Activated naive CD4-positive, alpha-beta T cell (primary cell): ENCODE results near the gene CHST8.
"Not testable (repeated sequence)": the region's sequence is repeated elsewhere in the genome, so short reads cannot be mapped to it uniquely, and the experiment has no call there.

ENCODE experiments used
- DNase-seq, 4 experiments: peaks; one replicate each; lab custom pipeline; 2025; lab: John Stamatoyannopoulos, UW

The CHST8 gene

DNA sequence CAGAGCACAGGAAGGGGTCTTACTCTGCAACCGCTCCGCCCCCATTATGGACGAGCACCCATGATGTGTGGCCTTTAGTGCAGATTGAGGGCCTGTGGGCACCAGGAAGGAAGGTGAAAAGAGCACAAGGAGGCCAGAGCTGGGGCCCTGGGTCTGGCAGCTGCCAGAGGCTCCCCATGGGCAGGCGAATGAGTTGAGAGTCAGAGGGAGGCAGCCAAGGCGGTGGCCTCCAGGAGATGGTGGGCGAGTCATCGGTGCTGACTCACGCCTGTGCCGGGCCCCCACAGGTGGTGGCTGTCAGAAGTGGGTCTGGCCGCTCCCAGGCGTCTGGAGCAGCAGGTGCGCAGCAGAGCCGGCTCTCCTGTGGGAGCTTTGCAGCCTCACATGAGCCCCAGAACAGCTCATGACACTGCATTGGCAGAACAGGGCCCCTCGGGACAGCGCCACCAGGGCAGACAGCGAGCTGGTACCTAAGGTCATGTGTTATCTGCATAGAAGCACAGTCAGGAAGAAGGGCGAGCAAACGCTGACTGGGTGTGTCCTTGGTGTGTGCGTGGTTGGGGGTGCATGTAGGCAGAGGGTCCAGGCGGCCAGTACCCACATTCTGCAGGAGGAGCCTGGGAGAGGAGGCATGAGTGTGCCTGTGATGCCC, 68.8 kb downstream of the CHST8 start:
- no peak for DNase-seq

DNA sequence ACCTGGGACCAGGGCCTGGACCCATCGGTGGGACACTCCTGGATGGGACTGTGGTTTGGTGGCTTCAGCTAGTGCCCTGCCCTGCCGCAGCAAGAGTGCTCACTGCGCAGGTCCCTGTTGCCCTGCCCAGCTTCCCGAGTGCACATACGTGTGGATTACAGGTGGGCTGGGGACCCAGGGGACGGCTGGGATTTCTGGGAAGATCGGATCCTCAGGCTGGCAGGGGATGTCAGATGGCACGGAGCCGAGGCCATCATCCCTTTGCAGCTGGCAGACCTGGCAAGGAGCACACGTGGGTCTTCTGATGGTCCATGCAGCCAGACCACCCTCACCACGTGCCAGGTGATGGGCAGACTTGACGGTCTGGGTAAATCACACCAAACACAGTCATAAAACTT, 69.3 kb downstream of the CHST8 start:
- DNase-seq, result no peak

DNA sequence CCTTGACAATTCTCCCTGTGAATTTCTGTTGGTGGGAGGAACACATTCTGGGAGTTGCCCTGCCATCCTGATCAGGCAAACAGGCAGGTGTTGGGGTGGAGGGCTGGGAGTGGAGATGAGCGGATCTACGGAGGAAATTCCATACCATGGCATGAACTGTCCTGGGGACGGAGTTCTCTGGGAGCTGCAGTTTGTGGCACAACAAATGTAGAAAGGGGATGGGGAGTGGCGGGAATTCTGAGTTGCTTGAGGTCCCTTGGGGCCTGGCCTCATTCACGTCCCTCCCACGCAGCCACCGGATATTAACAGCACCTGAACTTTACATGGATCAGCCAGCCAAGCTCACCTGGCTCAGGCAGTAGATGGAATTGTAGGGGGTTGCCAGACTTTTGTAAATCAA, 70.0 kb downstream of the CHST8 start:
- DNase-seq, result no peak

DNA sequence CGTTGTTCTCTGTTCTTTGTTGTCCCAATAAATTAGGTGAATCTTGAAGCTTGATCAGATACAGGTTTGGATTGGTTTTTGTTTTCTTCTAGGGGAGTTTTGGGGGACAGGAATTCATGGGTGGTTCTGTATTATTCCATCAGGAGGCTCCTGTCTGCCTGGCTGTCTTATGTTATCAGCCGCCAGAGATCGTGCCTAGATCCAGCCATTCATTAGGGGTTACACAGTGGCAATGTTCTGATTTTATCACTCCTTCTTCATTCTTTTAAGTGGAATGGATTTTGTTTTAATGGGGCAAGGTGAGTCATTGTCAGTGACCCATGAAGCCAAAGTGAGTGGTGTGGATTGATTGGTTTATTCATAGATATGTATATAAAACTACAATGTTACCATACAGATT, 71.9 kb downstream of the CHST8 start:
- DNase-seq, result no peak

DNA sequence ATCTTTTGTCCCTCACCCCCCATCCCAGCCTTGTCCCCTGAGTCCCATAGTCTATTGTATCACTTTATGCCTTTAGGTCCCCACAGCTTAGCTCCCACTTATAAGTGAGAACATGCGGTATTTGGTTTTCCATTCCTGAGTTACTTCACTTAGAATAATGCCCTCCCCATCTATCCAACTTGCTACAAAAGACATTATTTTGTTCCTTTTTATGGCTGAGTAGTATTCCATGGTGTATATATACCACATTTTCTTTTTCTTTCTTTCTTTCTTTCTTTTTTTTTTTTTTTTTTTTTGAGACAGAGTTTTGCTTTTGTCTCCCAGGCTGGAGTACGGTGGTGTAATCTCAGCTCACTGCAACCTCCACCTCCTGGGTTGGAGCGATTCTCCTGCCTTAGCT, 73.8 kb downstream of the CHST8 start:
- DNase-seq, result not testable (repeated sequence)

DNA sequence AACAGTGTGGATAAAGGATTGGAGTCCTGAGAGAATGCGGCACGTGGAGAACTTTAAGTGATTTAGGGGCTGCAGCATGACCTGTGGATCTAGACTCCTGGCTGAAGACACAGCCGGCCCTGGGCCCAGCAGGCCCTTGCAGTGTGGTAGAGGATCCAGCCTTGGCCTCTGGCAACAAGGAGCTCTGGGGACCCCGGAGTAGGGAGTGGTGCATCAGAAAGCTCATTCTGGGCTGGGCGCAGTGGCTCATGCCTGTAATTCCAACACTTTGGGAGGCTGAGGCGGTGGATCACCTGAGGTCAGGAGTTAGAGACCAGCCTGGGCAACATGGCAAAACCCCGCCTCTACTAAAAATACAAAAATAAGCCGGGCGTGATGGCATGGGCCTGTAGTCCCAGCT, 76.0 kb downstream of the CHST8 start:
- no peak for DNase-seq

DNA sequence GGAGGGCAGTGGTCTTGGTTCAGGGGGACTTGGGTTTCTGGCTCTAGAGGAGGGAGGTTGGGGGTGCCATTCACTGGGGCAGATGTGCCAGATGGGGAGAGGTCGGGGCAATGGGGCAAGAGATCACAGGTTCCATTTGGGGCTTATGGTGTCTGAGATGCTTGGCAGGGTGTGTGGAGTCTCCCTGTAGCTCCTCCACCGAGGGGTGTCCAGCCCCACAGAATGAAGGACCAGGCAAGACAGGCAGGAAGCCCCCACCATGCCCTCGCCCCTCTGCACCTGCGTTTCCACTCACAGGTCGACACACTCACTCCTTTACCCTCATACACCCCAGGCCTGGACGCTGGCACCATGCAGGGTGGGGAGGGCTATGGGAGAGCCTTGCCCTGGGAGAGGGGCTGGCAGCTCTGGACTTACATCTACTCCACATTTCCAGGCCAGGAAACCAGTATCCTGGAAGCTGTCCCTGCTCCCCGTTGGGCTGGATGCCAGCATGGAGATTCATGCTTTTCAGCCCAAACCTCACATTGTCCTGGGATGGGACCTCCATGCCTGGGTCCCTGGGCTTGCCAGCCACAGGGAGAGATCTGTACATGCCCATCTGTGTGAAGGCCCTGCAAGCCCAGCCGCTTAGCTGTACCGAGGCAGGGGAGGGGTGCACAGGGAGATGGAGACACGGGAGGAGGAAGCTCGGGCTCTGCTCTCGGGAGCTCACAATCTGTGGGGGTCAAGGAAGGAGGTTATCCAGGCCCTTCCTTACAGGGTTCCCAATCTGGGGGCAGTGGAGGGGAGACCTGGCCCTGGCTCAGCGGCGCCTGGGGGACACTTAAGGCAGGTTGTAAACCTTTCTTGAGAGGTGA, 77.1 kb downstream of the CHST8 start:
- no peak for DNase-seq

DNA sequence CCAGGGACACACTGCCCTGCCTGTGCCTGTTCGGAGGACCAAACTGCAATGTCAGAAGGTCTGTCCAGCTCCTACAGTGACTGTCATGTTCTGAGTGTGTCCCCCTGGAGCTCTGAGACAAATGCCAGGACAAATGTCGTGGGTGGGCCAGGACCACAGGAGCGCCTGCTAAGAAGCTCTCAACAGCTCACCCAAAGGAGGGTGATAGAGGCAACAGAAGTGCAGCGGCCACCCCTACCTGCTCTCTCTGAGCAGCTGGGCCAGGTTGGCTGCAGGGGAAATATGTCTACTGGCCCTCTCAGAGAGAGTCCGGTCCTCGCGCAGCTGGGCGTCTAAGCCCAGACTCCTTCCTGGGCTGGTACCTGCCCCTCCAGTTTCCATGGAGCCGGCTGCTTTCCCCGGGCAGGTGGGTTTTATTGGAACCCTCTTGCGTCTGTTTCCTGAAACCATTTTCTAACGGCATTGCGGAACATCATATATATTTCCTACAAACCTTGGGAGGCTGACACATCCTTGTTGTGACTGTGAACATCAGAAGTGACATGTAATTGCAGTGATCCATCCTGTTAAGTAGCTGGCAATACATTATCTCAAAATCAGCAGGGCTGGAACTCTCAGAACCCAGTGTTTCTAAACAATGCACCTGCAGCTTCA, 78.1 kb downstream of the CHST8 start:
- no peak for DNase-seq

DNA sequence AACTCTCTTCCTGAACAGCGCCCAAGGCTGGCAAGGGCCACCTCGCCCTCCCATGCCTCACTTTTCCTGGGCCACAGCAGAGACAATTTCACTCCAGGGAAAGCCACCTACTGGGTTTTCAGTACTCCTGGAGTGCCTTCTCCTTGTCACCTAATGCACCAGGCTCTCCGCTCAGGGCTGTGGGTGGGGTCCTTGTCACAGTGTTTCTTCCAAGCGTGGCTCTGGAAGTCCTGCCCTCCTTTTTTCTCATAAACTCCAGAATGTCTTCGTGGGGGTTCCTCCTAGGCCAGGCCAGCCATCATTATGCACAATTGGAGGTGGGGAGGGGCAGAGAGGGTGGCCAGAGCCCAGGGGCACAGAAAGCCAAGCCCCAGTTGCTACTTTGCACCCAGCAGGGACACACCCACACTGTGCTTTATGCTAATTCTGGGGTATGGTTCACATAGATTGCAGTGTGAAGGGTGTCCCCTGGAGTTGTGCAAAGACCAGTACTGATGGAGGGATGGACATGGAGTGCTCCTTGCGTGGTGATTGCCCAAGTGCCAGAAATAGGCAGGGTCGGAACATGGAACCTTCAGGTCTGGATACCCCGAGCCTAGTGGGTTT, 78.8 kb downstream of the CHST8 start:
- DNase-seq, result no peak

DNA sequence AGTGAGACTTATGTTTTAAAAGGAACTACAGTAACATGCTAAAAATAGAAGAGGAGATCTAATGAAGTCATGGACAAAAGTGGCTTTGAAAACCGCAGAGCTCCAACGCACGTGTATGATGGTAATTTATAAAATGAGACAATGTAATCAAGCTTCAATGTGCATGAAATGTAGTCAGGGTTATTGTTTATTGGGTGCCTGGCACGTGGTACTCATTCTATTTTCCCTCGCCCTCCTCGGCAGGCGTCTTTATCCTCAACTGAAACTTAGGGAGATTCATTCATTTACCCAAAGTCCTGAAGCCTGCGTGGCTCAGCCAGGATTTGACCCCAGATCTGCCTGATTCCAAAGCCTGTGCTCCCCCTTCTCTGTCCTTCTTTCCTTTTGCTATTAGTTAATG, 79.8 kb downstream of the CHST8 start:
- no peak for DNase-seq

DNA sequence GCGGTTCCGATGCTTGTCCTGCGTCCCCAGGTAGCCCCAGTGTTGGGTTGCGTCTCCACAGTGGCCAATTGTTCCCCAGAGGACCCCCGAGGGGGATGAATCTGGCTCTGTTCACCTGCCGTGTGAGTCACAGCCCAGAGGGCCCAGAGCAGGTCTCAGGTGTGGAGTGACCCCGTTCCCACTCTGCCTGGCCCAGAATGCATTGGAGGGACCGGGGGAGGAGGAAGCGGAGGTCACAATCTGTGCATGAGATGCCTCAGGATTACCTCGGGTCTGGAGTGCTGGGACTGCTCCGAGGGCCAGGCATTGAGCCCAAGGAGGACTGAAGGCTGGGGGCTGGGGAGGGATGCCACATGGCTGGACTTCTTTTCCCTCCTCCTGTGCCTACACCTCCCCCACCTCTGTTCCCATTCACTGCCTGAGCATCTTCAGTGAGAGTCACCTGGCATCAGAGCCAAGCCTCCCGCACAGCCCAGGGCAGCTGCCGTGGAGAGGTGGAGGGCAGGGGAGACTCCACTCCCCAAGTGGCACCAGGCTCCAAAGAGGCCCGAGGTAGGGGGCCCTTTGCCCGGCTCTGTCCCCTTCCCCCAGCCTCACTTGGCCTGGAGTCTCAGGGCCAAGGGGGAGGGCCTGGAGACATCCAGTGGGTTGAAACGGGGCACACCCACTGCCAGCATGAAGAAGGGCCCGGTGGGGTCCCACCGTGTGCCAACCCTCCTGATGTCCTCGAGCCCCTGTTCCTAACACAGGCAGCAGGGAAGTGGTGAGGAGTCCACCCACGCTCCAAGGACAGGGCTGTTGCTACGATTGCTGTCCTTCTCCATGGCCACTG, 81.1 kb downstream of the CHST8 start:
- DNase-seq, result no peak

DNA sequence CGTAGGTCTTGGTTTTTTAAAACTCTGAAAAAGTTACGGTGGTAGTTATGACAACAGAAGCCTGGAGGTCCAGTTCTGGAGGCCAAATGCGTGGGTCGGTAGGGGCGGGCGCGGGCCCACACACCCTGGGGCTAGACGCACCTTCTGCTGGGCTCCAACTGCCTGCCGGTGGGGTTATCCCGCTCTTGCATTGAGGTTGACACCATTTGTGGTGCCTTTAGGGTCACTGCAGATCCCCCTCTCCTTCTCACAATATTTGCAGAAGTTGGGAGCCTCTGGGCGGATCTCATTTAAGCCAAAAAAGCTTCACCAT, 81.6 kb downstream of the CHST8 start:
- no peak for DNase-seq

DNA sequence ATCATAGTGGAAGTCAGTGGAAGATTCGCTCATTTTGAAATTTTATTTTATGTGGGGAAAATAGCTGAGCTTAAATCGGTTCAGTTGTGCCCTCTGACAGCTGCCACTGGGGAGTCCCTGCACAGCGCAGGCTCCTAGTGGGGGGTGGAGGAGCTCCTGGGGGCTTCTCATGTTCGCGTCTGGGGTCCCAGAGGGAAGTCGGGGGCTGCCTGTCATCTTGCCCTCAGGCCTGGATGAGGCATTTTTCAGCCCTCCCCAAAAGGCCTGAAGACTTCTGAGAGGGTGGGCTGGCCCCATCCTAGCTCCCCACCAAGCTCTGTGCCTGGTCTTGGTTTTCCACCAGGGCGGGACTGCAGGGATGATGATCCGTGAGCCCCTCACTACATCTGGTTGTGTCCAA, 82.1 kb downstream of the CHST8 start:
- no peak for DNase-seq

DNA sequence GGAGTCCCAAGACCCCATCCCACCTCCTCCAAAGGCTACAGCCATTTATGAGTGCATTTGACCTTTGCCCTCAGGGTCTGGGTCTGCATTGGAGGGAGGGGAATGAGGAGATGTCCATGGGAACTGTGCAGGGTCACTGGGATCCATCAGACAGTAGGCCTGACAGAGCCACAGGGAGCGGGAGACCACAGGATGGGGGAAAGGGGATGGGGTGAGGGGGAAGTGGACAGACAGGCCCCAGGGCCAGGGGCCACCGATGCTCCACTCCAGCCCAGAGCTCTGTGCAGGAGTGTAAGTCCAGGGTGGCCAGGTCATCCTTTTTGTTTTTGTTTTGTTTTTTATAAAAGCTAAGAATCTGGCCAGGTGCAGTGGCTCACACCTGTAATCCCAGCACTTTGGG, 82.5 kb downstream of the CHST8 start:
- no peak for DNase-seq

DNA sequence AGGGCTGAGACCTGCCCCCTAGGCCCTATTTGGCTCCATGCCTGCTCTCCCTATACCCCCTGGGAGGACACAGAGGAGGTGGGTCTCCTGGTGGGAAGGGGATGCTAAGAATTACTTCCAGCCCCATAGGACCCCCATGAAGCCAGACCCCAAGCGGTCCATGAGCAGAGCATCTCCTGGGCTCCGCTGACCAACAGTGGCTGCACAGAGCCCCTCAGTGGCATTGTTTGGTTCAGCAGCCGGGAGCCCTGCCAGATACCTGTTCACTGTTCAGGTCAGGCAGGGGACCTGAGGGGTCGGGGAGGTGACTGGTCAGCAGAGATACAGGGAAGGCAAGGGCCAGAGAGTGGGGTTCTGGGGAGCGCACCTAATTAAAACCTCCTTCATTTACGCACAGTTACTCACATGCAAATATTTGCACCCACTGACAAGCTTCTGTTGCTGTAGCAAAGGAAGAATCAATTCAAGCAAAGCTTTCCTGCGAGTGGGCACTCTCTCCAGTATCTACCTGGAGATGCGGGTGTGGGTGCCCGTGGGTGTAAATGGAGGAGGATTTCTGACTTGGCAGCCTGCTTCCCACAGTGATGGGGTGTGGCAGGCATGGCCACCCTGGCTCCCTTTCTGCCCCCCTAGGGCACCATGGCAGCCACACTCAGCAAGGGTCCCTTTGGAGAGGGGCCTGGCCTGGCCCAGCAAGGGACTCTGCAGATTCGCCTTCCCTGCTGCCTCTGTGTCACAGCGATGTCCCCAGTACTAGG, 83.5 kb downstream of the CHST8 start:
- no peak for DNase-seq

DNA sequence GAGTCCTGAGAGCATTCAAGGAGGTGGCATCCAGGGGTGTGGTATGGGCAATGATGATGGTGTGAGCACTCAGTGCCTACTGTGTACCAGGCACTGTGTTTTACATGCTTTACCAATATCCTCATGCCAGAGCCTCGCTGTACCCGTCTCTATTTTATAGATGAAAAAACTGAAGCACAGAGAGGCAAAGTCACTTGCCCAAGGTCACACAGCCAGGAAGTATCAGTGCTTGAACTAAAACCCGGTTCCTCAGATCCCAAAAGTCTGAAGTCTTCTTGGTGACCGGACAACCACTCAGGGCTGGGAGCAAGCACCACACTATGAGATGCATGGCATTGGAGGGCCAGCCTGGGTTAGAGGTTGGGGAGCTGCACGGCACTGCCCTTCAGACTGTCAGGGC, 84.1 kb downstream of the CHST8 start:
- DNase-seq, result no peak

DNA sequence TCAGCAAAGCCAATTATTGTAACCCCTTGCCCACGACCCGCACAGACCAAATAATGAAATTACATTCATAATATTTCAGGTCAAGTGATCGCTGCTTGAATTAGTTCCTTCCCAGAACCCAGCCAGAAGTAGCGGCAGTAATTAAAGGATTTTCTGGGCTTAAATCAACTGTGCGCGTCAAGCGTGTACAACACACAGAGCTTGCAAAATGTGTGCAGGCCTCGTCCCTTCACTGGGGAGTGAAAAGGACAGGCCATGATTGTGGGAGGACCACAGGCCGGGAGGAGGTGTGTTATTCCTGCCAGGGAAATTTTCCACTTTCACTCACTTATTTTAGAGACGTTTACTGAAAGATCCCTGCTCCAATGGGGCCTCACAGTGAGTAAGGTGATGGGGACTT, 84.9 kb downstream of the CHST8 start:
- DNase-seq, result no peak

DNA sequence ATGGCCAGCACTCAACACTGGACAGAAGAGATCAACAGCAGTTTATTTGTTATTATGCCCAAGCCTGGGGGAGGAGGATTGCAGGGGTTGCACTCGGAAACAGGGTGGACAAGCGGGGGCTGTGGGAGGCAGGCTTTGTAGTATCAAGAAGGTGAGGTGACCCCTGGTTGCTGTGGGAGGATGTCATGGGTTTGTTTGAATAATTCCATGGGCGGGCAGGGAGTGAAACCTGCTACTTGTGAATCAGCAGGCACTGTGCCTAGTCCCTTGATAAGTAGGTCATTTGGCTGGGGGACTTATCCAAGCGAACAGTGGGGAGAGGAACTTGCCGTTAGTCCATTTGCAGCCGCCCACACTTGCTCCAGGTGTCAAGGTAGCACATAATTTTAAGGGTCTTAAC, 90.5 kb downstream of the CHST8 start:
- no peak for DNase-seq

DNA sequence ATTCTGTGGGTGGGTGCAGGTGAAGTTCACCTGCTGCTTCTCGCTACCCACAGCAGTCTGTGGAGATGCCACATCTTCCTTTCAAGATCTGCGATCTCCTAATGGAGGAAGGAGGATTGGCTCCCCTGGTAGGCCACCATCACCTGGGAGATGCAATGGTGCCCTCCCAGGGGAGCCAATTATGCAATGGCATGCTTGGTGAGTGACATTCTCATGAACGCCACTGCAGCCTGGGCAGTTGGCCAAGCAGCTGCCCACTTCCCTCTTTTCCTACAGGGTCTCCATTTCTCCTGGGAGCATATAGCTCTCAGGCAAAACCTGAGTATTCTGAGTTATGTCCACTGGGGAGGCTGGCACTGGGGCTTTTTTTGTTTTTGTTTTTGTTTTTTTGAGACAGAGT, 91.4 kb downstream of the CHST8 start:
- no peak for DNase-seq

DNA sequence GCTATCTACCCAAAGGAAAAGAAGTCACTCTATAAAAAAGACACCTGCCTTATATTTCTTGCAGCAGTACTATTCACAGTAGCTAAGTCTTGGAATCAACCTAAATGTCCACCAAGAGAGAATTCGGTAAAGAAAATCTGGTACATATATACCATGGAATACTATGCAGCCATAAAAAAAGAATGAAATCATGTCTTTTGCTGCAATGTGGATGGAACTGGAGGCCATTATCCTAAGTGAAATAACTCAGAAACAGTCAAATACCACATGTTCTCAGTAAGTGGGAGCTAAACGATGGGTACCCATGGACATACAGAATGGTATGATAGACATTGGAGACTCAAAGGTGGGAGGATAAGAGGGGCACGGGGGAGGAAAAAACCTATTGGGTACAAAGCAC, 92.4 kb downstream of the CHST8 start:
- no peak for DNase-seq

DNA sequence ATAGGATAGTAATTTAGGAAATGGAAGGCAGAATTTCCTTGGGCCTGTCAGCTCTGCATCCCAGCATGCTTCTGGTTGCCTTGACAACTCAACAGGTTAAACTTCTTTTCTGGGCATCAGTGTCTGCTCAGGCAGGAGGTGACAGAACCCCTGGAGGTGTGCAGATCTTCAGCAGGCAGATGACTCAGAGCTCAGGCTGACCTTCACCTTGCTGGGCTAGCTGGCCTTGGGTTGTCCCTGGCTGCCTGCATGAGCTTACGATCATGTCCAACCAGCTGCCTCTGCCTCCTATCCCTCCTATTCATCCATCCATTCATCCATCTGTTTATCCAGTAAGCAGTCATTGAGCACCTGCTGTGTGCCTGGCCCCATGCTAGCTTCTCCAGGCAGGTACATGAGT, 93.7 kb downstream of the CHST8 start:
- DNase-seq, result no peak
